H1 (cell line): ENCODE measurements around the gene ATP5ME. TPM values are rescaled to one million over a fixed set of nuclear protein-coding genes. Genes with fewer than 3 reads are reported as not detected.

ENCODE experiments used
- CTCF ChIA-PET: fragments of 300-600 bp; sonication (Branson Sonifier 250); formaldehyde crosslinking; loops from one replicate; lab custom pipeline; 2021; ENCODE audit not compliant: partially characterized antibody; lab: Charles Lee
- POLR2A ChIA-PET: fragments of 300-600 bp; sonication (Branson Sonifier 250); formaldehyde crosslinking; loops from one replicate; lab custom pipeline; 2021; ENCODE audit warnings: inconsistent platforms; ENCODE audit not compliant: partially characterized antibody; lab: Charles Lee
- DNase-seq, 2 experiments: peaks; one replicate each; pipeline versions ENCODE4 v3.0.0 to v3.0.0-alpha.2; 2010 to 2022; ENCODE audit warnings: low spot score in 2 of 2, low read depth in 1 of 2, mixed read lengths in 1 of 2
- FAIRE-seq: peaks from 2 replicates; lab custom pipeline; 2011; peaks lifted over from hg19 to GRCh38; lab: Jason Lieb, UNC
- H2AFZ ChIP-seq: 2 replicates; pipeline ENCODE4 v1.8.1; 2012; ENCODE audit warnings: low read length, inconsistent platforms
- H2AK5ac ChIP-seq: 2 replicates; pipeline ENCODE4 v1.6.1; 2013; ENCODE audit warnings: low read depth, low read length
- H2BK120ac ChIP-seq: replicated peaks from 2 replicates; pipeline ENCODE3; 2013; ENCODE audit warnings: low read depth, low read length, inconsistent platforms
- H2BK12ac ChIP-seq: 2 replicates; pipeline ENCODE4 v1.6.1; 2013; ENCODE audit warnings: low read depth, low read length
- H2BK15ac ChIP-seq: 2 replicates; pipeline ENCODE4 v1.6.1; 2013; ENCODE audit warnings: low read length
- H2BK20ac ChIP-seq: 2 replicates; pipeline ENCODE4 v1.6.1; 2013; ENCODE audit warnings: low read length
- H2BK5ac ChIP-seq: 2 replicates; pipeline ENCODE4 v1.6.1; 2013; ENCODE audit warnings: low read depth, low read length
- H3K14ac ChIP-seq: 2 replicates; pipeline ENCODE4 v1.6.1; 2013; ENCODE audit warnings: inconsistent platforms; ENCODE audit not compliant: insufficient read length
- H3K18ac ChIP-seq: 2 replicates; pipeline ENCODE4 v1.6.1; 2013; ENCODE audit warnings: low read length; ENCODE audit errors: extremely low read depth
- H3K23ac ChIP-seq: 2 replicates; pipeline ENCODE4 v1.6.1; 2013; ENCODE audit warnings: inconsistent platforms; ENCODE audit not compliant: insufficient read length
- H3K23me2 ChIP-seq: 2 replicates; pipeline ENCODE4 v1.6.1; 2013; ENCODE audit warnings: low read depth, low read length
- H3K27ac ChIP-seq: 2 replicates; pipeline ENCODE4 v1.6.1; 2011; ENCODE audit warnings: low read depth, low read length, inconsistent platforms
- H3K27me3 ChIP-seq, 4 experiments: replicated peaks in 1 of 4; 1 replicate in 1 of 4; 2 replicates in 3 of 4; pipeline versions ENCODE4 v1.6.1 to v1.8.1; 2011 to 2013; ENCODE audit warnings: low read length in 3 of 4, mild to moderate bottlenecking in 3 of 4, inconsistent platforms in 2 of 4, mixed read lengths in 2 of 4, moderate library complexity in 1 of 4; ENCODE audit not compliant: control insufficient read depth in 3 of 4, insufficient read depth in 3 of 4; ENCODE audit errors: extremely low read depth in 1 of 4
- H3K36me3 ChIP-seq, 4 experiments: 2 replicates each; pipeline versions ENCODE4 v1.6.1 to v1.8.1; 2011 to 2013; ENCODE audit warnings: mild to moderate bottlenecking in 4 of 4, low read length in 3 of 4, moderate library complexity in 2 of 4, control low read depth in 1 of 4, inconsistent platforms in 1 of 4; ENCODE audit not compliant: insufficient read depth in 4 of 4, control insufficient read depth in 2 of 4
- H3K4ac ChIP-seq: replicated peaks from 2 replicates; pipeline ENCODE3; 2013; ENCODE audit warnings: low read length, low read depth, mixed read lengths, inconsistent platforms; ENCODE audit not compliant: insufficient read length
- H3K4me1 ChIP-seq, 4 experiments: replicated peaks in 1 of 4; 1 replicate in 1 of 4; 2 replicates in 3 of 4; pipeline versions ENCODE4 v1.6.1 to v1.8.1; 2011 to 2013; ENCODE audit warnings: low read length in 3 of 4, inconsistent platforms in 2 of 4, mixed read lengths in 1 of 4; ENCODE audit not compliant: insufficient read depth in 4 of 4, control insufficient read depth in 3 of 4
- H3K4me2 ChIP-seq, 2 experiments: 2 replicates each; pipeline versions ENCODE4 v1.6.1 to v1.8.1; 2011 to 2013; ENCODE audit warnings: low read depth in 2 of 2, low read length in 2 of 2, control low read depth in 1 of 2, inconsistent platforms in 1 of 2, mild to moderate bottlenecking in 1 of 2; ENCODE audit not compliant: insufficient read depth in 1 of 2
- H3K4me3 ChIP-seq, 4 experiments: fragments of 200-600, 300-600 bp in 1 of 4; sonication (generic), shearing (Covaris generic), sonication (Bioruptor Twin) in 1 of 4; 2 replicates each; pipeline versions ENCODE4 v1.5.1 to v1.8.1; 2011 to 2016; ENCODE audit warnings: low read length in 4 of 4, low read depth in 3 of 4, control low read depth in 2 of 4, inconsistent platforms in 2 of 4, mild to moderate bottlenecking in 2 of 4, mixed read lengths in 1 of 4, moderate library complexity in 1 of 4; ENCODE audit not compliant: insufficient read depth in 2 of 4; ENCODE audit errors: extremely low read depth in 1 of 4
- H3K56ac ChIP-seq: replicated peaks from 2 replicates; pipeline ENCODE3; 2013; ENCODE audit warnings: low read depth, mild to moderate bottlenecking, mixed read lengths, low read length, inconsistent platforms; ENCODE audit not compliant: insufficient read length
- H3K79me1 ChIP-seq: 2 replicates; pipeline ENCODE4 v1.6.1; 2013; ENCODE audit warnings: low read depth, low read length, control low read depth
- H3K79me2 ChIP-seq, 2 experiments: 2 replicates each; pipeline versions ENCODE4 v1.6.1 to v1.8.1; 2012 to 2013; ENCODE audit warnings: low read length in 2 of 2, mild to moderate bottlenecking in 2 of 2, inconsistent platforms in 1 of 2; ENCODE audit not compliant: insufficient read depth in 2 of 2, control insufficient read depth in 1 of 2
- H3K9ac ChIP-seq, 4 experiments: replicated peaks in 1 of 4; 1 replicate in 1 of 4; 2 replicates in 3 of 4; pipeline versions ENCODE4 v1.6.1 to v1.8.1; 2011 to 2013; ENCODE audit warnings: low read depth in 3 of 4, low read length in 3 of 4, control low read depth in 2 of 4, mild to moderate bottlenecking in 2 of 4, moderate library complexity in 2 of 4, inconsistent platforms in 1 of 4; ENCODE audit errors: extremely low read depth in 1 of 4
- H3K9me3 ChIP-seq, 2 experiments: 2 replicates each; pipeline versions ENCODE4 v1.6.1 to v1.8.1; 2012 to 2013; ENCODE audit warnings: mild to moderate bottlenecking in 2 of 2, moderate library complexity in 2 of 2, control low read depth in 1 of 2, inconsistent platforms in 1 of 2, low read depth in 1 of 2, low read length in 1 of 2, mixed read lengths in 1 of 2; ENCODE audit not compliant: insufficient read depth in 2 of 2
- H4K20me1 ChIP-seq, 2 experiments: replicated peaks in 1 of 2; 2 replicates each; pipeline versions ENCODE3 to v1.8.1; 2011 to 2013; ENCODE audit warnings: inconsistent platforms in 2 of 2, low read length in 2 of 2, mild to moderate bottlenecking in 1 of 2; ENCODE audit not compliant: insufficient read depth in 2 of 2, control insufficient read depth in 1 of 2
- H4K5ac ChIP-seq: 2 replicates; pipeline ENCODE4 v1.6.1; 2013; ENCODE audit warnings: low read length, low read depth, mixed read lengths, inconsistent platforms; ENCODE audit not compliant: insufficient read length
- H4K8ac ChIP-seq: 2 replicates; pipeline ENCODE4 v1.8.0; 2013; ENCODE audit warnings: mild to moderate bottlenecking, moderate library complexity, low read length, inconsistent platforms; ENCODE audit not compliant: insufficient read depth; ENCODE audit errors: extremely low read depth
- H4K91ac ChIP-seq: replicated peaks from 2 replicates; pipeline ENCODE3; 2013; ENCODE audit warnings: low read length, mixed read lengths, inconsistent platforms; ENCODE audit not compliant: insufficient read length
- BRCA1 ChIP-seq: IDR thresholded peaks from 2 replicates; pipeline ENCODE4 v1.6.1; 2012; ENCODE audit warnings: low read depth, low read length, improper control_type of control experiment
- CBX5 ChIP-seq: fragments of 300-800, 300-1000 bp; sonication (generic); IDR thresholded peaks from 2 replicates; pipeline ENCODE4 v1.7.1; 2016; ENCODE audit warnings: antibody characterized with exemption, low read length, low read depth
- CBX8 ChIP-seq: fragments of 300-800, 300-1000 bp; sonication (generic); IDR thresholded peaks from 2 replicates; pipeline ENCODE4 v1.7.1; 2016; ENCODE audit warnings: low read depth, low read length, borderline replicate concordance
- CHD2 ChIP-seq: IDR thresholded peaks from 2 replicates; pipeline ENCODE4 v1.6.1; 2012; ENCODE audit warnings: low read length, improper control_type of control experiment
- EP300 ChIP-seq, 2 experiments: IDR thresholded peaks; 1 replicate in 1 of 2; 2 replicates in 1 of 2; pipeline ENCODE4 v1.6.1; 2011 to 2012; ENCODE audit warnings: low read depth in 2 of 2, low read length in 2 of 2, mild to moderate bottlenecking in 2 of 2, borderline replicate concordance in 1 of 2, inconsistent platforms in 1 of 2, moderate library complexity in 1 of 2
- JUN ChIP-seq: IDR thresholded peaks from 2 replicates; pipeline ENCODE4 v1.6.1; 2011; ENCODE audit warnings: low read depth, mild to moderate bottlenecking, improper control_type of control experiment, low read length
- RAD21 ChIP-seq, 2 experiments: IDR thresholded peaks in 1 of 2; conservative IDR thresholded peaks in 1 of 2; 2 replicates each; pipeline ENCODE4 v1.6.1; 2011; ENCODE audit warnings: low read depth in 2 of 2, low read length in 2 of 2, improper control_type of control experiment in 1 of 2, inconsistent platforms in 1 of 2, mild to moderate bottlenecking in 1 of 2, moderate library complexity in 1 of 2
- RFX5 ChIP-seq: IDR thresholded peaks from 2 replicates; pipeline ENCODE4 v1.6.1; 2011; ENCODE audit warnings: low read depth, low read length, improper control_type of control experiment, borderline replicate concordance
- RNF2 ChIP-seq: fragments of 200-900, 300-1000 bp; sonication (generic); IDR thresholded peaks from 2 replicates; pipeline ENCODE4 v1.7.1; 2016; ENCODE audit warnings: borderline replicate concordance, low read depth, mild to moderate bottlenecking, antibody characterized with exemption, low read length; ENCODE audit not compliant: poor library complexity, severe bottlenecking; ENCODE audit errors: missing control alignments
- SP4 ChIP-seq: IDR thresholded peaks from 2 replicates; pipeline ENCODE4 v1.6.1; 2012; ENCODE audit warnings: low read length, inconsistent platforms
- SUZ12 ChIP-seq: fragments of 200-600 bp; sonication (generic); IDR thresholded peaks from 2 replicates; pipeline ENCODE4 v1.6.1; 2012; ENCODE audit warnings: mild to moderate bottlenecking, inconsistent platforms, low read length, moderate library complexity, mixed read lengths
- TAF1 ChIP-seq: IDR thresholded peaks from 2 replicates; pipeline ENCODE4 v1.6.1; 2011; ENCODE audit warnings: mild to moderate bottlenecking, low read depth, low read length
- WGBS, 2 experiments: shearing (Covaris generic) in 1 of 2; methylation state at CpG; one replicate each; pipeline versions ENCODE4 v1.1.6 to v1.1.7; 2013 to 2015; ENCODE audit warnings: low lambda C conversion rate in 2 of 2, mixed read lengths in 2 of 2, inconsistent platforms in 1 of 2, low coverage in 1 of 2, missing lambda C conversion rate in 1 of 2; ENCODE audit not compliant: insufficient replicate concordance in 2 of 2, insufficient coverage in 1 of 2, insufficient read length in 1 of 2; ENCODE audit errors: extremely low coverage in 1 of 2, missing lambda C conversion rate in 1 of 2; 5-methylcytosine and 5-hydroxymethylcytosine counted together
- polyA plus RNA-seq, 7 experiments: library from polyadenylated mRNA; depleted of rRNA in 3 of 7; stranded (reverse) in 5 of 7; unstranded in 2 of 7; fragments of >200 nt in 5 of 7; fragments of 200-250 nt in 2 of 7; gene quantifications; 1 replicate in 5 of 7; 2 replicates in 1 of 7; 4 replicates in 1 of 7; pipeline versions ENCODE4 v1.2.1 to v1.2.3, GENCODE V29; 2011 to 2013; ENCODE audit warnings: missing spikeins in 2 of 7, mixed read lengths in 2 of 7
- total RNA-seq: library from RNA; stranded (reverse); fragmentation: NEBNext Ultra II Directional; extraction: Animal tissue kit (Norgen Biotek cat#: 25700); gene quantifications from 2 replicates; pipeline ENCODE4 v1.2.1, GENCODE V29; 2021

ATP5ME gene
- total and polyA plus RNA-seq, 2 of the 8 experiments (the other 6 are each of a cell fraction or from before 2014, with no cell fraction given) = 375 to 450 TPM

DNA sequence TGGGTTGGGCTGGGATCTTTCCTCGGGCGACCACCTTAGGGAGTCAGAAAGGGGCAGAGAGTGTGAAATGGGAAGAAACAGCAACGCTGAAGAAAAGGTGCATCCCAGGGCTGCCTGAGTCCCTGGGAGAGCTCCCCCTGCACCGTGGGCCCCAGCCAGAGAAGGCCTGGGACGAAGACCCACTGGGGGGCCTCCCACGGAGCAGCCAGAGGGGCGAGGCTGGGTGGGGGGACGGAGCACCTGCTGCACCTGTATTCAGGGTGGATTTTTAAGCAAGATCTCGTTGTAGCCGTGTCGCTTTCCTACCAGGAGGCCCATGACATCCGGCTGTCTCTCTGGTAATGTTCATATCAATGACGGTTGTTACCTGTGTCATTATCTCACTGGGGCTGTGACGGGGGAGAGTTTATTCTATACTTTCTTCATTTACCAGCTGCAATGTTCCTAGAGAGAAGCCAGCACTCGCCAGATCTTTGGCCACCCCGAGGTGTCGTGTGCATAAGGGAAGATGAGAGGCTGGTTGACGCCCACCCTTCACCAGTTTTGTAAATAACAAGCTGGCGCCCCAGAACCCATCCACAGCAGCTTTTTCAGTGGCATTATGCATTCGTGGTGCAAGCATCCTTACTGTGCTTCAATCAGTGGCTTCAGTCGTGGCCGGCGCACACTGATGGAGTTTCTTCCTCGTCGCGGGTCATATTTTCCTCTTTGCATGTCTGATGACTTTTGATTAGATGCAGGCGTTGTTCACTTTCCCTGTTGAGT, 25.9 kb upstream of the ATP5ME start:
- no peak for DNase-seq
- H3K23me2 ChIP-seq = peaks cover 4% of the 10 kb centered on the region; the same call in 1 of the 2 replicates
- H3K14ac ChIP-seq = no peak overlapping the region
- peaks cover 0 to 5% (median 2%) of the 10 kb centered on the region in 4 experiments; a peak in 3 of 7 replicates for H3K27me3 ChIP-seq
- H2BK120ac ChIP-seq = no peak overlapping the region
- no peak overlapping the region for H2AK5ac ChIP-seq
- no peak overlapping the region for H2BK20ac ChIP-seq
- POLR2A ChIA-PET = interaction anchor here (0.7 to 2.8 kb wide), 7 partner anchors 9 to 26 kb away, joined by 3 to 12 read pairs (median 5); partner anchors contain the start of genes ATP5ME, MYL5 and SLC49A3
- no peaks in the 10 kb centered on the region for H3K36me3 ChIP-seq
- no peak overlapping the region for H4K91ac ChIP-seq
- FAIRE-seq = no peak
- no peak overlapping the region for H2BK5ac ChIP-seq
- 90% methylated on average over 25 of the region's 27 CpGs; no CpG with 5 or more reads in 1 of the 2 experiments for WGBS, 2 experiments
- H3K4ac ChIP-seq = no peak overlapping the region
- no peak overlapping the region for H2AFZ ChIP-seq
- H3K18ac ChIP-seq = no peak overlapping the region
- H3K9ac ChIP-seq = no peak overlapping the region
- H3K27ac ChIP-seq = no peak overlapping the region
- H3K4me1 ChIP-seq = no peaks in the 10 kb centered on the region; a peak in 2 of 7 replicates
- H4K20me1 ChIP-seq = peaks cover 0 to 1% of the 10 kb centered on the region in 2 experiments
- no peak overlapping the region for H2BK12ac ChIP-seq
- CTCF ChIA-PET = interaction anchor here (0.7 to 5.2 kb wide), 10 partner anchors 9 to 97 kb away, joined by 3 to 65 read pairs (median 4); no protein-coding TSS in a partner anchor
- H3K79me2 ChIP-seq = no peaks in the 10 kb centered on the region
- no peaks in the 10 kb centered on the region for H3K79me1 ChIP-seq
- H3K23ac ChIP-seq = no peak overlapping the region
- no peak overlapping the region for H2BK15ac ChIP-seq
- H3K56ac ChIP-seq = no peak overlapping the region
- no peak overlapping the region for H3K4me3 ChIP-seq
- H3K4me2 ChIP-seq = no peak overlapping the region
- no peak overlapping the region for H4K5ac ChIP-seq
- no peak overlapping the region for H4K8ac ChIP-seq
- no peaks in the 10 kb centered on the region for H3K9me3 ChIP-seq
- TF ChIP-seq SP4 (no peak), JUN (no peak), CBX5 (no peak), RFX5 (no peak), RAD21 (IDR thresholded peaks at IDR 0.05 in 1 of 2, conservative IDR thresholded peaks at IDR 0.05 in 1 of 2; ENCODE audit: low read depth in 2 of 2, low read length in 2 of 2) (no peak), BRCA1 (no peak), EP300 (IDR thresholded peaks at IDR 0.05; ENCODE audit: borderline replicate concordance in 1 of 2, low read depth in 2 of 2, low read length in 2 of 2) (no peak), CBX8 (no peak), TAF1 (no peak), RNF2 (no peak), SUZ12 (no peak), CHD2 (no peak)
